Right atrium auricular region (tissue), 2 donors: Measurements from ENCODE around the gene CALN1. TPM values are rescaled to one million over a fixed set of nuclear protein-coding genes. Genes with fewer than 3 reads are reported as not detected.

ENCODE experiments used
- DNase-seq: peaks from one replicate; pipeline ENCODE4 v3.0.0-alpha.2; 2019; ENCODE audit warnings: low spot score
- H3K27ac ChIP-seq, 2 donors: fragments of 200-600 bp; sonication (generic); 1 replicate in 1 of 2; 2 replicates in 1 of 2; pipeline ENCODE4 v1.5.1; 2016 to 2019
- H3K27me3 ChIP-seq, 2 donors: fragments of 200-600 bp; sonication (generic); one replicate each; pipeline versions ENCODE4 v1.5.1 to v1.6.0; 2017 to 2019
- H3K36me3 ChIP-seq: fragments of 200-600 bp; sonication (generic); one replicate; pipeline ENCODE4 v1.5.1; 2016
- H3K4me1 ChIP-seq, 2 donors: fragments of 200-600 bp; sonication (generic); one replicate each; pipeline versions ENCODE4 v1.5.1 to v1.6.0; 2017 to 2019
- H3K4me3 ChIP-seq, 2 donors: fragments of 200-600 bp; sonication (generic); 1 replicate in 1 of 2; 2 replicates in 1 of 2; pipeline ENCODE4 v1.5.1; 2017 to 2019; ENCODE audit warnings: mild to moderate bottlenecking in 1 of 2, moderate library complexity in 1 of 2
- H3K9me3 ChIP-seq, 2 donors: fragments of 200-600 bp; sonication (generic); one replicate each; pipeline ENCODE4 v1.5.1; 2019
- CTCF ChIP-seq, 2 donors: fragments of 200-600 bp; sonication (generic); IDR thresholded peaks; one replicate each; pipeline ENCODE4 v1.5.1; 2019; ENCODE audit warnings: antibody characterized with exemption in 2 of 2
- total RNA-seq, 2 donors: library from RNA; depleted of rRNA; stranded (reverse); fragments of >200 nt; gene quantifications; one replicate each; pipeline ENCODE4 v1.1.0, GENCODE V29; 2016

Gene CALN1
- total RNA-seq, 2 donors from 2014 or later: not detected

GRCh38 chr7:72035266-72035665, 376.9 kb downstream of the CALN1 start:
- Histone ChIP-seq H3K27me3 (no peaks in the 10 kb centered on the region), H3K4me1 (peaks cover 0 to 13% of the 10 kb centered on the region in 2 donors), H3K4me3 (no peak overlapping the region), H3K9me3 (no peaks in the 10 kb centered on the region), H3K27ac (no peak overlapping the region), H3K36me3 (no peaks in the 10 kb centered on the region)
- TF ChIP-seq CTCF (IDR thresholded peaks at IDR 0.05): no peak
- DNase-seq: no peak

GRCh38 chr7:72032934-72033333, 379.2 kb downstream of the CALN1 start:
- DNase-seq: peak; percentile 28
- no peak for TF ChIP-seq CTCF (IDR thresholded peaks at IDR 0.05)

GRCh38 chr7:72030994-72031667, 381.0 kb downstream of the CALN1 start:
- TF ChIP-seq CTCF (IDR thresholded peaks at IDR 0.05): no peak
- DNase-seq: no peak
- H3K9me3 ChIP-seq: no peaks in the 10 kb centered on the region
- H3K27me3 ChIP-seq: no peaks in the 10 kb centered on the region
- H3K27ac ChIP-seq: no peak overlapping the region
- H3K4me3 ChIP-seq: no peak overlapping the region
- H3K4me1 ChIP-seq: peaks cover 0 to 13% of the 10 kb centered on the region in 2 donors
- no peaks in the 10 kb centered on the region for H3K36me3 ChIP-seq

More at GRCh38 chr7:72032934-72033333, 379.2 kb downstream of the CALN1 start:
- Histone ChIP-seq H3K27me3 (no peaks in the 10 kb centered on the region), H3K4me3 (no peak overlapping the region), H3K9me3 (no peaks in the 10 kb centered on the region), H3K27ac (no peak overlapping the region), H3K36me3 (no peaks in the 10 kb centered on the region), H3K4me1 (peaks cover 0 to 13% of the 10 kb centered on the region in 2 donors)

- H3K9me3 ChIP-seq: no peaks in the 10 kb centered on the region
- peaks cover 0 to 10% of the 10 kb centered on the region in 2 donors for H3K4me1 ChIP-seq
- H3K4me3 ChIP-seq: no peak overlapping the region
- no peaks in the 10 kb centered on the region for H3K27me3 ChIP-seq
- no peak for TF ChIP-seq CTCF (IDR thresholded peaks at IDR 0.05)
- no peak for DNase-seq
- no peaks in the 10 kb centered on the region for H3K36me3 ChIP-seq
- H3K27ac ChIP-seq: no peak overlapping the region
These were observed 383.9 kb downstream of the CALN1 start for GRCh38 chr7:72028267-72028666.

GRCh38 chr7:72025381-72025960, 386.7 kb downstream of the CALN1 start:
- no peak overlapping the region for H3K27ac ChIP-seq
- H3K9me3 ChIP-seq: no peaks in the 10 kb centered on the region
- no peak for DNase-seq
- no peak for TF ChIP-seq CTCF (IDR thresholded peaks at IDR 0.05)
- no peaks in the 10 kb centered on the region for H3K4me1 ChIP-seq
- H3K27me3 ChIP-seq: no peaks in the 10 kb centered on the region
- H3K4me3 ChIP-seq: no peak overlapping the region
- no peaks in the 10 kb centered on the region for H3K36me3 ChIP-seq
